ENCODE results near the gene PTPRCAP. TPM values are rescaled to one million over a fixed set of nuclear protein-coding genes. Genes with fewer than 3 reads are reported as not detected.
"Not testable (repeated sequence)": the region's sequence is repeated elsewhere in the genome, so short reads cannot be mapped to it uniquely, and the experiment has no call there.

PTPRCAP gene
- total RNA-seq, 1 experiment from 2014 or later, result not detected

DNA sequence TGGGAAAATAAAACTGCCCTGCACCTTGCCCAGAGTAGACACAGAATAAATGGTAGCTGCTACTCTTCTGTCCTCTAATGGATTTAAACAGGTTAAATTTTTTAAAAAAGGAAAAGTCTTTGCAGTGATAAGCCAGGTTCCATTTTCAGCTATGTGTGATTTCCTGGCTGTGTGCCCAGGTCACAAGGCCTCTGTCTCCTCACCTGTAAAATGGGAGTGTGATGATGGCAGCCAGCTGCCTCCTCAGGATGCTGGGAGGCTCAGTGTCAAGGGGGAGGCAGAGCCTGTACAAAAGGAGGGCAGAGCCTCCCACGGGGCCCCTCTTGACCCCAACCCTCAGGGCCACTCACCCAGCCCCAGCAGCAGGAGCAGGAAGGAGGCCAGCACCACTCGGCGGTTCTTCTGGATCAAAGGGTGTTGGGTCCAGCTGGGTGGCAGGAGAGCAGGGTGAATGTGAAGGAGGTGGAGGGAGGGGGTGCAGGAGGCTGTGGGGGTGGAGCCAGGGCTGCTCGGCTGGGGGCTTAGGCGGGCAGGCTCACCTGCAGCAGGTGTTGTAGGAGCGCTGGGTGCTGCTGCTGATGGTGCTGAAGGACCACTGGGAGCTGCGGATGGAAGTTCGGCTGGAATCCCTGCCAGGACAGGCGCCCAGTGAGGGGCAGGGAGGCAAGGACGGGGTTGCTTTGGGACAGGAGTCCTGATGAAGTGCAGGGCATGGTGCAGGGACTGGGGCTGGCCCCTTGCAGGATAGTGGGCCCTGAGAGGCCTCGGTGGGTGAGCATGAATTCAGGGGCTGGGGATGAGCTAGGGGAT, 29.7 kb upstream of the PTPRCAP start:
- no peak for DNase-seq (ENCODE audit: low spot score)
- in situ Hi-C loops (cut with HindIII; ENCODE audit: low sequenced_read_pairs), result no loop called here

DNA sequence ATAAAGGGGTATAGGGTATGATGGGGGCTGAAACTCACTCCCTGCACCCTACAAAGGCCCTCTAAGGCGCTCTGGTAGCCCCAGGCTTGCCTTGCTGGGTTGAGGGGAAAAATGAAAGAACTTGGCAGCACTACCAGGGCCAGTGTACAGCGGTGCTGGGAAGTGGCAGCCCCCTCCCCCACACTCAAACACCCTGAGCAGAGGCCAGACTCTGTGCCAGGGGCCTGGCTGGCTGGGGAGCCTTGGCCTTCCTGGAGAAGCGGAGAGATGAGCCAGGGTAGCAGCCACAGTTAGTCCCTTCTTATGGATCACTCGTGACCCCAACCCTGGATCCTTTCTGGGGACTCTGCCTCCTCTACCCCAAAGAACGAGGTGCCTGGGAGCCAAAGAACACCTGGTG, 28.9 kb upstream of the PTPRCAP start:
- DNase-seq (ENCODE audit: low spot score), result no peak
- in situ Hi-C loops (cut with HindIII; ENCODE audit: low sequenced_read_pairs), result no loop called here

DNA sequence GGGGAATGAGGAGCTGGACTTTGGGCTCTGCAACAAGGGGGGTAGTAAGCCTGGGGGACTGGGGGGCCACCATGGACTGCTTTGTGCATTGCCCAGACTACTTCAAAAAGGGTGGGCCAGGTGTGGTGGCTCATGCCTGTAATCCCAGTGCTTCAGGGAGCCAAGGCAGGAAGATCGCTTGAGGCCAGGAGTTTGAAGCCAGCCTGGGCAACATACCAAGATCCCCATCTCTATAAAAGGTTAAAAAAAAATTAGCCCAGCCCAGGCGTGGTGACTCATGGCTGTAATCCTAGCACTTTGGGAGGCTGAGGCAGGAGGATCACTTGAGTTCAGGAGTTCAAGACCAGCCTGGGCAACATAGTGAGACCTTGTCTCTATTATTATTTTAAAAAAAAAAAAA, 28.0 kb upstream of the PTPRCAP start:
- in situ Hi-C loops (cut with HindIII; ENCODE audit: low sequenced_read_pairs); DNase-seq (ENCODE audit: low spot score): not testable (repeated sequence)

DNA sequence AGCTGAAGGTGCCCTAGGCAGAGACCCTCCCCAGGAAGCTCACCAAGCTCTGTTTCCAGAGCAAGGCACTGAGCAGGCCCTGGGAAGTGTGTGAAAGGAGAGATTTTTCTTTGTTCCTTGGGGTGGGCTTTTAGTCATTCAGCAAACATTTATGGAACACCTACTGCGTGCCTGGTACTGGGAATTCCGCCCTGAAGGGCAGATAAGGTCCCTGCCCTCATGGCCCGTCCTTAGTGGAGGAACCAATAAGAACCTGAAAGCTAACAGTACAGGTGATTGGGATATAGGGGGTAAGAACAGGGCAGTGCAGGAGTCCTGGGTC, 27.7 kb upstream of the PTPRCAP start:
- in situ Hi-C loops (cut with HindIII; ENCODE audit: low sequenced_read_pairs), result no loop called here
- no peak for DNase-seq (ENCODE audit: low spot score)

DNA sequence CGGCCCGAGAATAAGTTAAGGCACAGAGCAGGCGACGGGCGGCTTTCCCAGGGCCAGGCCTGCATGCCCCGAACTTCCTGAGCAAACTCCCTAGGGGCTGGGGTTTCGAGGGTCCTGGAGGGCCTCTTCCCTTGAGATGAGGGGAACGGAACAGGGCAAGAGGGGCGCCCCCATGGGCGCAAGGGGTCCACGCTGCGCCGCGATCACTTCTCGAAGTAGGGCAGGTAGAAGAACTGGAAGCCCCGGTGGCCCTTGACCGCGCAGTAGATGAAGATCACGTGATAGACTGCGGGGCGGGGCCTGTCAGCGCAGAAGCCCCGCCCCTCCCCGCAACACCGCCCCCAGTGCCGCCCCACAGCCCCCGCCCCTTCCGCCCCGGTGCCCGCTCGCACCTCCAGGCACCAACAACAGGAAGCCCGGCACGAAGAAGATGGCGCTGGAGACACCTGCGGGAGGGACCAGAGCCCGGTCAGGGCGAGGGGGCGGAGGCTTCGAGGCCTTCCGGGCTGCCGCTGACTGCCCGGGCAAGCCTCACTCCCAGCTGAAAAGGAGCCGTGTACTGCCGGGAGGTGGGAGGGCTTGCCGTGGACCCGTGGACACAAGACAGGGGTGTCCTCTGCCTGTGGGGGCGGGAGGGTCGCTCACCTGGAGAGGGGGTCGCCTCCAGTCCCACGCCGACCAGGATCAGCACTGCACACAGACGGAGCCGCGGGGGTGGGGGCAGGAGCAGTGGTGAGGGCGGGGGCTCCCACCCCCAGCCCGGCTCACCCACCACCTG, 27.1 kb upstream of the PTPRCAP start:
- DNase-seq (ENCODE audit: low spot score), result peak; percentile 84
- in situ Hi-C loops (cut with HindIII; ENCODE audit: low sequenced_read_pairs), result no loop called here

DNA sequence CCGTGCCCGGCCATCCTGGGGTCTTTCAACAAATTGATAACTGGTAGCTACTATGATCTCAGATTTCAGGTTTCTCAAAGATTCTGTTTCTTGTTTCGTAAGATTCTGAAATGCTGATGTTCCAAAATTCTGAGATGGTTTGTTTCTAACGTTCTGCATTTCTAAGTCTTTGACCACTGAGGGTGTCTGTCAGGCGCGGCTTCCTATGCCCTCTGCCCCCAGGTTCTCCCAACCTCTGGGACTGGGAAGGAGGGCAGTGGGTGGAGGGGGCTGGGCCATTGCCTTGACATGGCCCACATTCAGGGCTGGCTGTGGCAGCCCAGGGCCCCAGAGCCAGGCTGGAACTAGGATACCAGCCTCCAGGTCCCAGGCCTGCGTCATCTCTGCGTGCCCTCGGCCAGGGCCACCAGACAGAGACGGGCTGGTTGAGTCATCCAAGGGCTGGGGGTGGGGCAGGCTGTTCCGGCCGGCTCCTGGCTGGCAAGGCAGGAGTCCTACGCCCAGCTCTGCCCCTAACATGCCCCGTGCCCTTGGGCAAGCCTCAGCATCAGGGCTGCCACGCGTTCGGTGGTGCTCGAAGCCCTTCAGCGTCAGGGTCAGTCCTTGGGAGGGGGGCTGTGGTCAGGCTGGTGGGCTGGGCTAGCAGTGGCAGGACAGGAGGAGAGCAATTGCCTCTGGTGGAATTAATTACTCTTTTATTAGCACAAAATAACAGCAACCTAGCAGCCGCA, 26.4 kb upstream of the PTPRCAP start:
- in situ Hi-C loops (cut with HindIII; ENCODE audit: low sequenced_read_pairs), result no loop called here
- no peak for DNase-seq (ENCODE audit: low spot score)

DNA sequence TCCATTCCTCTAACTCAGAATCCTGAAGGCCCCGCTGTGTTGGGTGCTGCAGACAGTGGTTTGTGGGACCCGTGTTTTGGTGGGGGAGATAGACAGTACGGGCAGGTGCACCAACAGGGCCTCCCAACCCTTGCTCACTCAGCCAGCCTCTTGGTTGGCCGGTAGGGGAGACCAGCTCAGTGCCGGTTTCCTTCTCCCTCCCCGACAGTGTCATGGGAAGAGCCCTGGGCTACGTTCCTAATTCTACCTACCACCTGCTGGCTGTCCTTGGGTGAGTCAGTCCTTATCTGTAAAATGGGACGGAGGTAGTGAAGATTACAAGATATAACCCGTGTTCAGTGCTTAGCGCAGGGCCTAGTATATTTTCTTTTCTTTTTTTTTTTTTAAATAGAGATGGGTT, 25.7 kb upstream of the PTPRCAP start:
- in situ Hi-C loops (cut with HindIII; ENCODE audit: low sequenced_read_pairs), result no loop called here
- no peak for DNase-seq (ENCODE audit: low spot score)

DNA sequence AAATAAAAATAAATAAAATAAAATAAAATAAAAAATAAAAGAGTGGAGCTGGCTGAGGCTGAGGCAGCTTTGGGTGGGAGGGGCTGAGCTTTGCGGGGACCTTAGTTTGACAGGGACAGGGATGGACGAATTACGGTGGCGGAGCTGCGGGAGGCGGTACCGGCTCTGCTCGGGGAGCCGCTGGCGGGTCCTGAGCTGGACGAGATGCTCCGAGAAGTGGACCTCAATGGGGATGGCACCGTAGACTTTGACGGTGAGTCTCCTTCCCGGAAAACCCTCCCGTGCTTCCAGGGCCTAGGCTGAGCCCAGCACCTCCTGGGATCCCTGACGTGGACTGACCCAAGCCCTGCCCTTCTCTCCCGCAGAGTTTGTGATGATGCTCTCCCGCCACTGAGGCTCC, 20.8 kb upstream of the PTPRCAP start:
- in situ Hi-C loops (cut with HindIII; ENCODE audit: low sequenced_read_pairs), result no loop called here
- no peak for DNase-seq (ENCODE audit: low spot score)

DNA sequence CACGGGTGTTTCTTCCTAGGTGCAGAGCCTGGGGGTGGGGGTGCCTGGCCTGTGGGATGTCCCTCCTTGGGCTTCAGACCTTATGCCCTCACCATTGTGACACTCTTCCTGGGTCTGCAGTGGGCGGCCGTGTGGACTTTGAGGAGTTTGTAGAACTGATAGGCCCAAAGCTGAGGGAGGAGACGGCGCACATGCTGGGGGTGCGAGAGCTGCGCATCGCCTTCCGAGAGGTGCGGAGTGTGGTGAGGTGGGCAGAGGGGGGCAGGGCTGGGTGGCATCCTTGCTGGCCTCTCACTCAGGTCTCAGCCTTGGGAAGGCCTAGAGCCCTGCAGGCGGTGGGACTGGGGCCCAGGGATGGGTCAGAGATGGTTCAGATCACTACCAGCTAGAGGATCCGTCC, 20.0 kb upstream of the PTPRCAP start:
- DNase-seq (ENCODE audit: low spot score), result no peak
- in situ Hi-C loops (cut with HindIII; ENCODE audit: low sequenced_read_pairs), result no loop called here

DNA sequence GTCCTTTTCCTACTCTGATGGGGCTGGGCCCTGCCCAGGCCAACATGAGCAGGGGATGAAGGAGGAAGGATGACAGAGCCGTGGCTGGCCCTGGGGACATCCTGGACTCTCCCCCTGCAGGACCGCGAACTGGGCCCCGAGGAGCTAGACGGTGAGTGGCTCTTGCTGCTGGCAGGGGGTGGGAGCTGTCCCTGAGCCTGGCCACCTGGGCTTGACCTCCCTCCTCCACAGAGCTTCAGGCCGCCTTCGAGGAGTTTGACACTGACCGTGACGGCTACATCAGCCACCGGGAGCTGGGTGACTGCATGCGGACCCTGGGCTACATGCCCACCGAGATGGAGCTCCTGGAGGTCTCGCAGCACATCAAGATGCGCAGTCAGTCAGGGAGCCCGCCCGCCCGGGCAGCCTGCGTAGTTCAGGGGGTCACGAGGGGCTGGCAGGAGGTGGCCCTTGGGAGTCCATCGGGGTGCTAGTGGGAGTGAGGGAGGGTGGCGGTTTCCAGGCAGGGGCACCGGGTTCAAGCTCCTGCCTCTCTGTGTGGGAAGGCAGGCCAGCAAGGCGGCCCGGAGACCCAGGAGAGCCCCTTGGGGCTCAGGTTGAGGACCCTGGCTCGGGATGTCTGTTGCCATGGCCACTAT, 18.7 kb upstream of the PTPRCAP start:
- in situ Hi-C loops (cut with HindIII; ENCODE audit: low sequenced_read_pairs), result no loop called here
- DNase-seq (ENCODE audit: low spot score), result no peak

DNA sequence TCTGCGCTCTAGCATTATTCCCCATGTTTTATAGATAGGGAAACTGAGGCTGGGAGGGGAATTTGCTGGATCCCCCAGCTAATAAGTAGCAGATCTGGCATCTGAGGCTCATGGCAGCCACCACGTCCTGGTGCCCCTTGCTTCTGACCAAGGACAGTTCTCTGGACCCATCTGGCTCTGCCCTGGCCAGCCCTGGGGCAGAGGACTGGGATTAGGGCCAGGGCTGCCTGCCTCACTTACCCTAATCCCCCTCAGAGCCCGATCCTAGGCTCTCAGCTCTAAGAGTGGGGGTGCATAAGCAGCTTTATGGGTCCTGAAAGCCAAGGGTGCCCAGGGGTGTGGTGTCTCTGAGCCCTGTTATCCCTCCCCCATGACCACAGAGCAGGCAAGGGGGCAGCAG, 17.6 kb upstream of the PTPRCAP start, which contains the start of gene CABP4:
Gene CABP4 (plus strand): TSS at position 301 of the 400 bp plus-strand sequence. CDS start 70 bp downstream, at position 371.
- in situ Hi-C loops (cut with HindIII; ENCODE audit: low sequenced_read_pairs), result no loop called here
- no peak for DNase-seq (ENCODE audit: low spot score)

DNA sequence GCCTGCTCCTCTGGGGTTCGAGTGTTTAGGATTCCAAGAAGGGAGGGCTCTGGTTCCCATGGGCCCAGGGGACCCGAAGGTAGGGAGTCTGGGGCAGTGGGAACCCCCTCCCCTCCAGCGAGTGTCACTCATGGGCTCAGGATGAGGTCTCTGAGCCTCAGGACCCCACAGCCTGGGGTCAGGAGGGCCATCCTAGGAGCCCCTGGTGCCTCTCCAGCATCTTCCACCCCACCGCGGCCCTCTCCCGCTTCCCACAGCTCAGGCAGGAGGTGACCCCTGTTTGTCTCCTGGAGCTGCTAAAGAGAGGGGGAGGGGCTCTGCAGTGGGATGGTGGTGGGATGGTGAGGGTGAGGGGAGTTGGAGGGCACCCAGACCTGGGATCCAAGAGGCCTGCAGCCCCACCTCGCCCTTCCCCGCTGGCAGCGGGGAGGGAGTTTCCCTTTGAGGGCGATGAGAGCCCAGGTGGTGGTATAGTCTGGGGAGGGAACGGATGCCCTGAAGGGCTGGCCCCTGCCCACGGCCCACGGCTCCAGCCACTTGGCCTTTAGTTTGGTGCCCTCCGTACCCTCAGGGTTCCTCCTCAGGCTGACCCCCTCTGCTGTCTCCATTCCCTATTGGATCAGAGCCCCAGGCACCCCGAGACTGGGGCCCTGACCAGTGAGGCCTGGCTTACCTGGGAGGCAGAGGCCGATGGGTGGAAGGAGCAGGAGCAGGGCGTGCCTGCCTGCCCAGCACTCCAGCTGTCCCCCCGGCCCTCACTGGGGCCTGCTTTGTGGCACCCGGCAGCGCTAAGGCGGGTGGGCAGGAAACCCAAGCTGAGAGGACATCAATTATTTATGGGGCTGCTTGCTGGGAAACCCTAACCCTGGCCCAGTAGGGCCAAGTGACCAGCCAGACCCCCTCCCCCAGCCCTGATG, 16.6 kb upstream of the PTPRCAP start:
- in situ Hi-C loops (cut with HindIII; ENCODE audit: low sequenced_read_pairs), result no loop called here
- no peak for DNase-seq (ENCODE audit: low spot score)

DNA sequence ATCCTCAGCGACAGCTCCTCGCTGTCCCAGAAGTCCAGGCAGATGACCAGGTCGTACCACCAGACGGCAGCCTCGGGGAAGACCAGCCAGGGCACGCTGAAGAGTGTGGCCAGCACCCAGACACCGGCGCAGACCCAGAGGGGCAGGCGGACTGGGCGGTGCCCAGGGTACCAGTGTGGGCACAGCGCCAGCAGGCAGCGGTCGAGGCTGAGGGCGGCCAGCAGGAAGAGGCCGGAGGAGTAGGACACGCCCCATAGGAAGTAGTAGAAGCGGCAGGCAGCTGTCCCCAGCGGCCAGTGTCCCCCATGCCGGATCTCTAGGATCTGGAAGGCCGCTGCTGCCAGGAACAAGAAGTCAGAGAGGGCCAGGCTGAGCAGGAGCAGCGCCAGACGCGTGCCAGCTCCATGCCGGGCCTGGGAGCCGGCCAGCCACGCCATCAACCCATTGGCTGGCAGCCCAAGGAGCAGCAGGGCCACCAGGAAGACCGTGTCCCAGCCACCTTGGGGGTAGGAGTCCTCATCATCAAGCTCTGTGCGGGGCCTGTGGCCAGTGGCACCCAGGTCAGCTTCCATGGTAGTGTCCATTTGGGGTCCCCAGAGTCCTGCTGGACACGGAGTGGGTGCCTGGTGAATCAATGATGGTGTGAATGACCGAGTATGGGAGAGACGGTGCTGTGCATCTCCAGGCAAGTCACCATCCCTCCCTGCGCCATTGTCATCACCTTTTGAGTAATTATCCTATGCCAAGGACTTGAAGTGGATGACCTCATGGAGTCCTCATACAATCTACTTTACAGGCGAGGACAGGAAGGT, 14.9 kb upstream of the PTPRCAP start, which contains the start of gene GPR152:
Gene GPR152 (minus strand): TSS at position 589 of the 812 bp plus-strand sequence. CDS start 5 bp downstream, at position 584.
- DNase-seq (ENCODE audit: low spot score), result peak; percentile 47
- in situ Hi-C loops (cut with HindIII; ENCODE audit: low sequenced_read_pairs), result no loop called here

DNA sequence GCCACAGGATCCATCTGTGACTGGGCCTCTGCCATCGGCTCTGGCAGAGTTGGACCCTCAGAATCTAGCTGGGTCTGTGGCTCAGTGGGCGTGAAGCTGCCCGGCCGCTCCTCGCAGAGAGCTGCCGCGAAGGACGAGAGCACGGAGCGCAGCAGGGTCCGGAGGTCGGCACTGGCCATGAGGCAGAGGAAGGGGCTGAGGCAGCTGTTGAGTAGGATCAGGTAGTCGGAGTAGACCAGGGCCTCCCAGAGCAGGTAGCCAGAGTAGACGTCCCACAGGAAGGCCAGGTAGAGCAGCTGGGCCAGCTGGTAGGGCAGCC, 14.1 kb upstream of the PTPRCAP start:
- DNase-seq (ENCODE audit: low spot score), result no peak
- in situ Hi-C loops (cut with HindIII; ENCODE audit: low sequenced_read_pairs), result no loop called here

DNA sequence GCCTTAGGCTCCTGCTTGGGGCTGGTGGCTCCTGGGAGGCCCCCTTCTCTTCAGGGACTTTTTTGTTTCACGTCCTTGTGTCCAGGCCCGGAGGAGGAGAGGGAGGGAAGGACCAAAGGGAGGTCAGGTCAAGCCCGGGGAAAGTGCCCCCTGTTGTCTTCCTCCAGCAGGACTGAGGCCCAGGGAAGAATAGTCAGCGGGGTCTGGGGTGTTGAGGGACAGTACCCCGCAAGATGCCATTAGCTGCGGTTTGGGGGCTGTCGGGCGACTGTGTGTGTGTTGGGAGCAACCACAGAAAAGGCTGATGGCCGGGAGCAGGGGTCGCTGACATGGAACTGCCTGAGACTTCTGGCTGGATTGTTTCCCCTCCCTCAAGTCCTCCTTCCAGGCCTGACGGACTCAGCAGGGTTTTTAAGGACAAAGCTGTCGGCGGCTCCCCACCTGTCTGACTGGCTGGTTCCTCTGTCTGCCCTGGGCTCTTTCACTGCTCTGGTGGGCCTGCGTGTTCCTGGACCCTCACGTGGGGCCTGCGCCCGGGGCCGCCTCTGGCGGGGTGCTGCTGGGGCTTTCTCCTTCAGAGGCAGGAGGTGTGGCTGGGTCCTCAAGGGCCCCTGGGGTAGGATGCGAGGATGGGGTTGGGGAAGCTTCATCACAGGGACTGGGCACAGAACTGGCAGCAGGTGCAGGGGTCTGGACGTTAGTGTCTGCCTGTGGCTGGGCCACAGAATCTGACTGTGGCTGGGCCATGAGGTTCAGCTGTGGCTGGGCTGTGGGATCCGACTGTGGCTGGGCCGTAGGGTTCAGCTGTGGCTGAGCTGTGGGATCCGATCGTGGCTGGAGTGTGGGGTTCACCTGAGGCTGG, 13.5 kb upstream of the PTPRCAP start:
- DNase-seq (ENCODE audit: low spot score), result no peak
- in situ Hi-C loops (cut with HindIII; ENCODE audit: low sequenced_read_pairs), result no loop called here

DNA sequence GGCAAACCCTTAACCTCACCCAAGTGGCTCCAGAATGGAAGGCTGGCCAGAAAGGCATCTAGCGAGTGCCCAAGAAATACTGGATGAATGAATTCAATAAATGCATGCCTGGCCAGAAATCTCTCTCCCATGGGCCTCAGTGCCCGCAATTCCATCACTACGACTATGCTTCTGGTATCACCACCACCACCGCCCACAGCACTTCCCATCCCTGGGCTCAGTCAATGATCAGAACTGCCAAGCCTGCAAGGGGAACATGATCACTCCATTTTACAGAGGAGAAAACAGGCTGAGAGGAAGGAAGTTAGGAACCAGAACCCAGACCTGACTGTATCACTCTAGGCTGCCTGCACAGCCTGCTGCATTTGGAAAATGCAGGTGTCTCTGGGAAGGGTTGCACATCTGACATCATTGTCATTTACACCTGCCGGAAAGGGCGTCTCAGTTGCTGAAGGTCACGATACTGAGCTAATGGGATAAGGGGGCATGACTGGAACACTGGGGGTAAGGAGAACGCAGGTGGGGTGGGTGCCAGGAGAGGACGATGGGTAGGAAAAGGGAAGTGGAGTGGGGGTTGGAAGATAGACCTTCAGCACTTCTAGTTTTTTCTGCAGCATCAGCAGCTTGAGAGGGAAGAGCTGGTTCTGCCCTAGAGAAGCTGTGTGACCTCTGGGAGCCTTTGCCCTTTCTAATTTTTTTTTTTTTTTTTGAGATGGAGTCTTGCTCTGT, 11.8 kb upstream of the PTPRCAP start:
- in situ Hi-C loops (cut with HindIII; ENCODE audit: low sequenced_read_pairs), result no loop called here
- DNase-seq (ENCODE audit: low spot score), result no peak

Data from G401 (cell line).